SK-N-SH (cell line): ENCODE data around the gene MAPK1. TPM values are rescaled to one million over a fixed set of nuclear protein-coding genes. Genes with fewer than 3 reads are reported as not detected.

Experiments
- CTCF ChIA-PET: fragments of 300-600, 350-600 bp; formaldehyde crosslinking; extraction: SDS; loops from one replicate; lab custom pipeline; 2021; lab: Yijun Ruan, JAX
- POLR2A ChIA-PET: fragments of 350-600 bp; sonication (Branson Sonifier 250); formaldehyde crosslinking; extraction: SDS; loops from one replicate; lab custom pipeline; 2020; ENCODE audit warnings: antibody characterized with exemption, inconsistent platforms; lab: Yijun Ruan, JAX
- DNase-seq: peaks from one replicate; pipeline ENCODE4 v3.0.0; 2012
- H2AFZ ChIP-seq: fragments of 200-600 bp; sonication (generic); 2 replicates; pipeline ENCODE4 v1.8.1; 2016; ENCODE audit warnings: antibody characterized with exemption, mild to moderate bottlenecking, low read depth
- H3F3A ChIP-seq: fragments of 200-600 bp; sonication (generic); replicated peaks from 2 replicates; pipeline ENCODE3; 2016; ENCODE audit warnings: antibody characterized with exemption, mild to moderate bottlenecking; ENCODE audit not compliant: insufficient read depth
- H3K27ac ChIP-seq, 2 experiments: fragments of 200-500 bp in 1 of 2; fragments of 200-600 bp in 1 of 2; sonication (Bioruptor generic) in 1 of 2; sonication (generic), shearing (Covaris generic) in 1 of 2; 2 replicates each; pipeline versions ENCODE4 v1.5.1 to v1.6.1; 2014 to 2016; ENCODE audit warnings: low read depth in 2 of 2, inconsistent platforms in 1 of 2, low read length in 1 of 2, mild to moderate bottlenecking in 1 of 2, mixed read lengths in 1 of 2
- H3K27me3 ChIP-seq: fragments of 200-600 bp; sonication (generic), shearing (Covaris generic); 2 replicates; pipeline ENCODE4 v1.6.1; 2016; ENCODE audit warnings: mixed run types; ENCODE audit not compliant: insufficient read depth
- H3K36me3 ChIP-seq, 2 experiments: fragments of 200-500 bp in 1 of 2; fragments of 200-600 bp in 1 of 2; sonication (Bioruptor generic) in 1 of 2; sonication (generic) in 1 of 2; replicated peaks in 1 of 2; 2 replicates each; pipeline versions ENCODE3 to v1.5.1; 2014 to 2016; ENCODE audit warnings: low read length in 1 of 2, mild to moderate bottlenecking in 1 of 2; ENCODE audit not compliant: insufficient read depth in 2 of 2, control insufficient read depth in 1 of 2
- H3K4me1 ChIP-seq, 2 experiments: fragments of 200-500 bp in 1 of 2; fragments of 200-600 bp in 1 of 2; sonication (Bioruptor generic) in 1 of 2; sonication (generic), shearing (Covaris generic) in 1 of 2; 2 replicates each; pipeline versions ENCODE4 v1.5.1 to v1.6.1; 2014 to 2016; ENCODE audit warnings: low read depth in 1 of 2, low read length in 1 of 2, mixed run types in 1 of 2; ENCODE audit not compliant: insufficient read depth in 2 of 2, control insufficient read depth in 1 of 2
- H3K4me2 ChIP-seq: fragments of 200-600 bp; sonication (generic), shearing (Covaris generic); 2 replicates; pipeline ENCODE4 v1.6.1; 2017; ENCODE audit warnings: mixed run types
- H3K4me3 ChIP-seq, 2 experiments: fragments of 200-500 bp in 1 of 2; fragments of 200-600 bp in 1 of 2; sonication (Bioruptor generic) in 1 of 2; sonication (generic), shearing (Covaris generic) in 1 of 2; 2 replicates each; pipeline versions ENCODE4 v1.5.1 to v1.8.1; 2014 to 2016; ENCODE audit warnings: low read depth in 2 of 2, inconsistent platforms in 1 of 2, low read length in 1 of 2, mild to moderate bottlenecking in 1 of 2, mixed read lengths in 1 of 2, moderate library complexity in 1 of 2
- H3K79me2 ChIP-seq: fragments of 200-600 bp; sonication (generic); 2 replicates; pipeline ENCODE4 v1.8.1; 2017; ENCODE audit warnings: mild to moderate bottlenecking; ENCODE audit not compliant: insufficient read depth
- H3K9ac ChIP-seq: fragments of 200-600 bp; sonication (generic); 2 replicates; pipeline ENCODE4 v1.6.1; 2017; ENCODE audit warnings: mixed run types
- H3K9me2 ChIP-seq: fragments of 200-600 bp; sonication (generic); 2 replicates; pipeline ENCODE4 v1.6.1; 2017; ENCODE audit warnings: mixed run types
- H3K9me3 ChIP-seq: fragments of 200-600 bp; sonication (generic); 2 replicates; pipeline ENCODE4 v1.6.1; 2017; ENCODE audit warnings: mixed run types, mild to moderate bottlenecking, moderate library complexity
- H4K20me1 ChIP-seq: fragments of 200-600 bp; sonication (generic); 2 replicates; pipeline ENCODE4 v1.6.1; 2017; ENCODE audit warnings: mild to moderate bottlenecking, mixed run types; ENCODE audit not compliant: insufficient read depth
- CTCF ChIP-seq: fragments of 200-600 bp; sonication (generic); IDR thresholded peaks from 2 replicates; pipeline ENCODE4 v1.6.1; 2017; ENCODE audit warnings: antibody characterized with exemption, mild to moderate bottlenecking, moderate library complexity
- ELF1 ChIP-seq: IDR thresholded peaks from 2 replicates; pipeline ENCODE4 v1.4.0; 2012
- EP300 ChIP-seq, 2 experiments: IDR thresholded peaks; 2 replicates each; pipeline versions ENCODE4 v1.4.0 to v1.6.1; 2012; ENCODE audit warnings: borderline replicate concordance in 1 of 2, low read depth in 1 of 2, low read length in 1 of 2
- GABPA ChIP-seq: IDR thresholded peaks from 2 replicates; pipeline ENCODE4 v1.4.0; 2012; ENCODE audit warnings: low read depth, mild to moderate bottlenecking
- GATA2 ChIP-seq: sonication (generic); formaldehyde crosslinking; IDR thresholded peaks from 2 replicates; pipeline ENCODE4 v1.5.0; 2020; ENCODE audit warnings: mild to moderate bottlenecking, missing genetic modification reagents
- IRF3 ChIP-seq: fragments of 150-350 bp; IDR thresholded peaks from 2 replicates; pipeline ENCODE4 v1.6.1; 2016; ENCODE audit warnings: mild to moderate bottlenecking, low read depth, low read length
- JUND ChIP-seq: IDR thresholded peaks from 2 replicates; pipeline ENCODE4 v1.4.0; 2012
- MEF2A ChIP-seq: IDR thresholded peaks from 2 replicates; pipeline ENCODE4 v1.4.0; 2012; ENCODE audit warnings: low read depth, borderline replicate concordance
- MXI1 ChIP-seq: IDR thresholded peaks from 2 replicates; pipeline ENCODE4 v1.6.1; 2012; ENCODE audit warnings: mild to moderate bottlenecking, low read depth, low read length, improper control_type of control experiment
- NFIC ChIP-seq: IDR thresholded peaks from 2 replicates; pipeline ENCODE4 v1.4.0; 2012; ENCODE audit warnings: borderline replicate concordance
- NRF1 ChIP-seq: IDR thresholded peaks from 2 replicates; pipeline ENCODE4 v1.6.1; 2012; ENCODE audit warnings: low read depth, mild to moderate bottlenecking, low read length
- RCOR1 ChIP-seq: fragments of 150-350 bp; IDR thresholded peaks from 2 replicates; pipeline ENCODE4 v1.6.1; 2017; ENCODE audit warnings: antibody characterized with exemption, low read length
- REST ChIP-seq: IDR thresholded peaks from 2 replicates; pipeline ENCODE4 v1.6.1; 2012; ENCODE audit warnings: mild to moderate bottlenecking, low read depth, low read length, moderate library complexity
- RFX5 ChIP-seq: IDR thresholded peaks from 2 replicates; pipeline ENCODE4 v1.6.1; 2012; ENCODE audit warnings: mild to moderate bottlenecking, improper control_type of control experiment, low read length
- SMC3 ChIP-seq: IDR thresholded peaks from 2 replicates; pipeline ENCODE4 v1.6.1; 2012; ENCODE audit warnings: low read depth, low read length, improper control_type of control experiment
- TAF1 ChIP-seq: IDR thresholded peaks from 2 replicates; pipeline ENCODE4 v1.6.1; 2012; ENCODE audit warnings: low read depth, mild to moderate bottlenecking, low read length, moderate library complexity, borderline replicate concordance
- TCF12 ChIP-seq: IDR thresholded peaks from 2 replicates; pipeline ENCODE4 v1.4.0; 2012
- TEAD4 ChIP-seq: IDR thresholded peaks from 2 replicates; pipeline ENCODE4 v1.4.0; 2012; ENCODE audit warnings: mild to moderate bottlenecking, borderline replicate concordance; ENCODE audit not compliant: insufficient read depth
- USF2 ChIP-seq: fragments of 150-350 bp; IDR thresholded peaks from 2 replicates; pipeline ENCODE4 v1.6.1; 2017; ENCODE audit warnings: antibody characterized with exemption, low read length, low read depth, borderline replicate concordance
- YY1 ChIP-seq: IDR thresholded peaks from 2 replicates; pipeline ENCODE4 v1.4.0; 2012; ENCODE audit warnings: low read depth, mild to moderate bottlenecking
- WGBS: methylation state at CpG from one replicate; pipeline ENCODE4 v1.1.6; 2017; ENCODE audit warnings: low lambda C conversion rate; 5-methylcytosine and 5-hydroxymethylcytosine counted together
- polyA plus RNA-seq, 3 experiments: library from polyadenylated mRNA; depleted of rRNA; stranded (reverse); fragments of >200 nt; gene quantifications; 2 replicates each; pipeline ENCODE4 v1.2.3, GENCODE V29; 2012

The MAPK1 gene
- polyA plus RNA-seq, 1 of the 3 experiments (the other 2 are of a cell fraction) = 25.6 TPM

GRCh38 chr22:21741790-21742189 lies 125.7 kb downstream of the MAPK1 start:
- H3K9ac ChIP-seq = no peak overlapping the region
- no peaks in the 10 kb centered on the region for H3K9me3 ChIP-seq
- H3K27ac ChIP-seq = no peak overlapping the region
- H3K4me3 ChIP-seq = no peak overlapping the region
- no peaks in the 10 kb centered on the region for H3K4me1 ChIP-seq
- POLR2A ChIA-PET = no interaction called here
- no peaks in the 10 kb centered on the region for H3K79me2 ChIP-seq
- WGBS = 80% methylated on average over 6 of the region's 6 CpGs
- CTCF ChIA-PET = no interaction called here
- TF ChIP-seq USF2 = no peak
- no peak for TF ChIP-seq RCOR1
- TF ChIP-seq YY1 = no peak
- TF ChIP-seq ELF1 = no peak
- no peak for TF ChIP-seq SMC3
- no peak for TF ChIP-seq TAF1
- no peak for TF ChIP-seq NFIC
- TF ChIP-seq NRF1 = no peak
- TF ChIP-seq GABPA = no peak
- TF ChIP-seq JUND = no peak
- TF ChIP-seq TEAD4 = no peak
- no peak for TF ChIP-seq IRF3
- no peak for TF ChIP-seq TCF12
- no peak for TF ChIP-seq CTCF
- TF ChIP-seq EP300 (IDR thresholded peaks at IDR 0.05; ENCODE audit: borderline replicate concordance in 1 of 2, low read depth in 1 of 2, low read length in 1 of 2) = no peak
- no peak for TF ChIP-seq REST
- TF ChIP-seq RFX5 = no peak
- TF ChIP-seq GATA2 (CRISPR knock-in tag) = no peak
- TF ChIP-seq MEF2A = no peak
- TF ChIP-seq MXI1 = no peak
- TF ChIP-seq, all 33 proteins: peak for 0
- Histone ChIP-seq H3K27me3 (no peaks in the 10 kb centered on the region), H3F3A (no peaks in the 10 kb centered on the region), H3K4me2 (no peak overlapping the region), H2AFZ (no peak overlapping the region), H3K36me3 (no peaks in the 10 kb centered on the region), H3K9me2 (no peaks in the 10 kb centered on the region), H4K20me1 (no peaks in the 10 kb centered on the region)
- DNase-seq = no peak
